ENCODE data around the gene OSBPL10.

DNA sequence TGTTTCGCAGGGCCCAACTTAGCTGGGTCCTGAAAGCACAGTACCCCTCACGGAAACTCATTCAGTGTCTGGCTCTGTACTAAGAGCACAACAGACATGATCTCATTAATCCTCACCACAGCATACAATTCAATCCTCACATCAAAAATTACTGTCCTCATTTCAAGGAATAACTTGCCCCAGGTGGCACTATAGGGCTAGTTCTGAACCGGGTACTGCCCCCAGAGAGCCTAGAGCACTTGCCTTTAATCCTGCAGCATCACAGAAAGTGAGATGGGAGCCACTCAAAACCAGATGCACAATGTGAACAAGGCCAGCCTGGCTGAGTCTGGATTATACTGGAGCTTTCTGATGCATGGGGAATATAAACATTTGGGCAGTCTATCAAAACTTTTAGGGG, 122.6 kb downstream of the OSBPL10 start:
- TF ChIP-seq POLR2A (IDR thresholded peaks at IDR 0.05; ENCODE audit: low read depth, low read length): no peak
- TF ChIP-seq POLR2AphosphoS5 (IDR thresholded peaks at IDR 0.05; ENCODE audit: low read depth, low read length): no peak
